ENCODE results near the gene CAST.
A peak's percentile ranks its signal among the peaks of the same experiment; 100 is the strongest.

CAST gene

DNA sequence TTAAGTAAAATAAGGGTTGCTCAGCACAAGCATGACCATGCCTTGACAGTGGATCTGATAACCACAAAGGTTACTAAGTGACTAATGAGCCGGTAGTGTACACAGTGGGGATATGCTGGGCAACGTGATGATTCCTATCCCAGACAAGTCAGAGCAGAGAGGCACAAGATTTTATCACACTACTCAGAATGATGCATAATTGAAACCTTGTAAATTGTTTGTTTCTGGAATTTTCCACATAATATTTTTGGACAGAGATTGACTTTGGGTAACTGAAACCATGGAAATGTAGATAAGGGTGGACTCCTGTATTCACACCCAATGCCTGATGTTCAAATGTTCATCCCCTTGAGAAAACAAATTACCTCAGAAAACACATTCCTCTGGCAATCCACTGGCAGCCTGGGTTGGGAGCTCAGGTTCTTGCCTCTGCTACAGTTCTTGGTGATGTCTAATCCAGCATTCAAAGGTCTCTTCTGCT is 161.8 kb downstream of the CAST start:
- Histone ChIP-seq H3K9me3 (ENCODE audit: control insufficient read depth, insufficient read depth, low read depth, low read length) (no peaks in the 10 kb centered on the region), H3K27ac (ENCODE audit: extremely low read depth, low read depth, low read length) (no peak overlapping the region), H3K4me3 (ENCODE audit: low read depth, low read length) (no peak overlapping the region), H3K36me3 (ENCODE audit: control insufficient read depth in 2 of 2, insufficient read depth in 1 of 2, low read length in 2 of 2) (no peaks in the 10 kb centered on the region), H3K4me1 (ENCODE audit: control insufficient read depth, insufficient read depth, low read length) (no peaks in the 10 kb centered on the region; the same call in 1 of the 2 replicates)
- CTCF ChIA-PET = no interaction called here
- POLR2A ChIA-PET = interaction anchor here (1.4 kb wide), 1 partner anchor 16 kb away, joined by 4 read pairs; no protein-coding TSS in a partner anchor
- TF ChIP-seq ZNF664 (tag by site-specific recombination; IDR thresholded peaks at IDR 0.05) = no peak
- peak; percentile 55 for TF ChIP-seq KLF1 (tag by site-specific recombination; IDR thresholded peaks at IDR 0.05)
- peak; percentile 91 for TF ChIP-seq ZNF843 (tag by site-specific recombination; IDR thresholded peaks at IDR 0.05)
- TF ChIP-seq GLIS2 (tag by site-specific recombination; IDR thresholded peaks at IDR 0.05) = no peak
- TF ChIP-seq GFI1B (tag by site-specific recombination; IDR thresholded peaks at IDR 0.05) = peak; percentile 75; the same call in 1 of the 2 replicates
- no peak for TF ChIP-seq ZNF155 (tag by site-specific recombination; IDR thresholded peaks at IDR 0.05)
- TF ChIP-seq ZSCAN4 (tag by site-specific recombination; IDR thresholded peaks at IDR 0.05) = no peak
- TF ChIP-seq ZNF138 (tag by site-specific recombination; IDR thresholded peaks at IDR 0.05; ENCODE audit: borderline replicate concordance) = no peak
- no peak for TF ChIP-seq SP2 (tag by site-specific recombination; IDR thresholded peaks at IDR 0.05)
- TF ChIP-seq PRDM1 (tag by site-specific recombination; IDR thresholded peaks at IDR 0.05) = no peak
- peak; percentile 72 for TF ChIP-seq ZNF366 (tag by site-specific recombination; conservative IDR thresholded peaks at IDR 0.05)
- TF ChIP-seq ZNF623 (tag by site-specific recombination; IDR thresholded peaks at IDR 0.05) = no peak
- TF ChIP-seq ZNF791 (tag by site-specific recombination; IDR thresholded peaks at IDR 0.05) = no peak
- no peak for TF ChIP-seq ZNF214 (tag by site-specific recombination; IDR thresholded peaks at IDR 0.05; ENCODE audit: borderline replicate concordance)
- TF ChIP-seq ZNF280C (tag by site-specific recombination; IDR thresholded peaks at IDR 0.05) = no peak
- TF ChIP-seq KLF8 (tag by site-specific recombination; IDR thresholded peaks at IDR 0.05) = no peak
- TF ChIP-seq MZF1 (tag by site-specific recombination; IDR thresholded peaks at IDR 0.05; ENCODE audit: borderline replicate concordance) = peak; percentile 78; the same call in 1 of the 2 replicates
- no peak for TF ChIP-seq ZNF266 (tag by site-specific recombination; IDR thresholded peaks at IDR 0.05; ENCODE audit: low read depth)
- no peak for TF ChIP-seq ZNF660 (tag by site-specific recombination; IDR thresholded peaks at IDR 0.05)
- TF ChIP-seq ZNF140 (tag by site-specific recombination; IDR thresholded peaks at IDR 0.05) = no peak
- no peak for TF ChIP-seq SP3 (tag by site-specific recombination; IDR thresholded peaks at IDR 0.05)
- no peak for TF ChIP-seq HOXC10 (CRISPR knock-in tag; IDR thresholded peaks at IDR 0.05)
- TF ChIP-seq ZNF433 (tag by site-specific recombination; IDR thresholded peaks at IDR 0.05; ENCODE audit: low read depth) = no peak
- no peak for TF ChIP-seq ZNF239 (tag by site-specific recombination; IDR thresholded peaks at IDR 0.05)
- TF ChIP-seq ZNF398 (tag by site-specific recombination; IDR thresholded peaks at IDR 0.05) = no peak
- TF ChIP-seq ZNF112 (tag by site-specific recombination; IDR thresholded peaks at IDR 0.05) = no peak
- TF ChIP-seq GLIS1 (tag by site-specific recombination; IDR thresholded peaks at IDR 0.05) = no peak
- 0 out of 2 replicates have a peak, but pooled peaks have one; percentile 42 for TF ChIP-seq ZFP37 (tag by site-specific recombination; IDR thresholded peaks at IDR 0.05)
- peak; percentile 93 for TF ChIP-seq OSR2 (tag by site-specific recombination; IDR thresholded peaks at IDR 0.05)
- TF ChIP-seq ZNF202 (tag by site-specific recombination; IDR thresholded peaks at IDR 0.05; ENCODE audit: borderline replicate concordance) = no peak
- TF ChIP-seq ZSCAN23 (tag by site-specific recombination; IDR thresholded peaks at IDR 0.05) = no peak
- no peak for TF ChIP-seq ZNF785 (tag by site-specific recombination; IDR thresholded peaks at IDR 0.05)
- TF ChIP-seq ZNF23 (tag by site-specific recombination; IDR thresholded peaks at IDR 0.05; ENCODE audit: borderline replicate concordance) = no peak
- TF ChIP-seq ZXDB (tag by site-specific recombination; IDR thresholded peaks at IDR 0.05) = peak; percentile 76
- TF ChIP-seq ZBTB21 (tag by site-specific recombination; IDR thresholded peaks at IDR 0.05) = no peak
- no peak for TF ChIP-seq RBAK (tag by site-specific recombination; IDR thresholded peaks at IDR 0.05)
- TF ChIP-seq ZNF394 (tag by site-specific recombination; IDR thresholded peaks at IDR 0.05; ENCODE audit: borderline replicate concordance) = no peak
- TF ChIP-seq ZSCAN30 (tag by site-specific recombination; IDR thresholded peaks at IDR 0.05) = no peak

All from HEK293 (cell line).